Anterior cingulate cortex (tissue), 58 donors: ENCODE data around the gene ABCB6.

ENCODE experiments used
- DNase-seq, 58 donors: peaks; one replicate each; lab custom pipeline; 2025; lab: John Stamatoyannopoulos, UW

ABCB6 gene

GRCh38 chr2:219199470-219200211, 19.1 kb downstream of the ABCB6 start:
- DNase-seq = no peak

GRCh38 chr2:219198974-219199373, 19.8 kb downstream of the ABCB6 start:
- DNase-seq = no peak

- DNase-seq = no peak
These were observed 21.4 kb downstream of the ABCB6 start for GRCh38 chr2:219197388-219197787.

GRCh38 chr2:219186754-219187456, 31.9 kb downstream of the ABCB6 start:
- DNase-seq = no peak

GRCh38 chr2:219184121-219184520, 34.6 kb downstream of the ABCB6 start:
- no peak for DNase-seq

- no peak for DNase-seq
These were observed 35.5 kb downstream of the ABCB6 start for GRCh38 chr2:219183151-219183772.

GRCh38 chr2:219182331-219183150, 36.2 kb downstream of the ABCB6 start:
- DNase-seq = no peak

GRCh38 chr2:219181531-219181930, 37.2 kb downstream of the ABCB6 start:
- no peak for DNase-seq

- DNase-seq = no peak
These were observed 37.8 kb downstream of the ABCB6 start for GRCh38 chr2:219180961-219181360.

GRCh38 chr2:219179601-219180465, 38.9 kb downstream of the ABCB6 start:
- DNase-seq = no peak

- peak in 30 of 58 donors; percentile 19 to 84 (median 59) for DNase-seq
These were observed 40.2 kb downstream of the ABCB6 start for GRCh38 chr2:219178377-219179175.

- DNase-seq = peak in 57 of 58 donors; percentile 45 to 91 (median 82)
These were observed 41.0 kb downstream of the ABCB6 start, which contains the start of gene RETREG2 for GRCh38 chr2:219177552-219178376. TSS of gene RETREG2 (plus strand) at chr2:219178275. CDS start at chr2:219178353, 78 bp downstream.

- peak in 56 of 58 donors; percentile 39 to 90 (median 78) for DNase-seq
These were observed 41.8 kb downstream of the ABCB6 start, which contains the start of gene CNPPD1 for GRCh38 chr2:219176818-219177551. TSS of gene CNPPD1 (minus strand) at chr2:219176925. CDS start at chr2:219176828, 97 bp downstream.

GRCh38 chr2:219175928-219176817, 42.6 kb downstream of the ABCB6 start:
- peak in 39 of 58 donors; percentile 18 to 83 (median 60) for DNase-seq

GRCh38 chr2:219175486-219175885, 43.3 kb downstream of the ABCB6 start:
- no peak for DNase-seq

- DNase-seq = no peak
These were observed 44.0 kb downstream of the ABCB6 start for GRCh38 chr2:219174801-219175200.
